GM12865 (cell line): ENCODE data around the gene MAGEB10.

Source experiments
- DNase-seq: peaks from one replicate; pipeline ENCODE4 v3.0.0; 2010; ENCODE audit warnings: low read depth
- H3K4me3 ChIP-seq: 2 replicates; pipeline ENCODE4 v1.5.1; 2011; ENCODE audit warnings: mild to moderate bottlenecking, low read depth, low read length, control low read depth
- CTCF ChIP-seq: IDR thresholded peaks from 2 replicates; pipeline ENCODE4 v1.5.1; 2011; ENCODE audit warnings: low read length, control low read depth, low read depth, inconsistent platforms; ENCODE audit not compliant: insufficient read depth; ENCODE audit errors: missing control alignments

The MAGEB10 gene

GRCh38 chrX:27815209-27815608 is 7.4 kb downstream of the MAGEB10 start:
- no peak for DNase-seq
- H3K4me3 ChIP-seq, result no peak overlapping the region
- no peak for TF ChIP-seq CTCF

- H3K4me3 ChIP-seq, result no peak overlapping the region
- DNase-seq, result no peak
- no peak for TF ChIP-seq CTCF
Observed at GRCh38 chrX:27823812-27824211, 16.0 kb downstream of the MAGEB10 start.

DNA sequence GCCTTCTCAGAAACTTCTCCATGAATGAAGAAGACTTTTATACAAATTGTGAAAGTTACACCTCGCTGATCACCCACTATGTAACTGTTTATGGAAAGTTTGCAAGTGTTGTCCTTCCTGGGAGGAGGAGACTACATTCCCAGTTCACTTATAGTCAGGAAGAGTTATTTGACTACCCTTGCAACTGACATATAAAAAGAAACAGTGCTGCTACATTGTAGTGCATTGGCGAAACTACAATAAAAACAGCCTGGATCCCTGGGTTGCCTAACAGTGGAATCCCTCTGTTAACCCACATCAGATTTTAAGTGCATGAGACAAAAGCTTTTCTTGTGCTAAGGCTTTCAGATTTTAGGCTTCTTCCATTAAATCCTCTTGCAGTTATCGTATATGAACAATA is 30.4 kb downstream of the MAGEB10 start:
- no peak for TF ChIP-seq CTCF
- H3K4me3 ChIP-seq, result no peak overlapping the region
- DNase-seq, result no peak

DNA sequence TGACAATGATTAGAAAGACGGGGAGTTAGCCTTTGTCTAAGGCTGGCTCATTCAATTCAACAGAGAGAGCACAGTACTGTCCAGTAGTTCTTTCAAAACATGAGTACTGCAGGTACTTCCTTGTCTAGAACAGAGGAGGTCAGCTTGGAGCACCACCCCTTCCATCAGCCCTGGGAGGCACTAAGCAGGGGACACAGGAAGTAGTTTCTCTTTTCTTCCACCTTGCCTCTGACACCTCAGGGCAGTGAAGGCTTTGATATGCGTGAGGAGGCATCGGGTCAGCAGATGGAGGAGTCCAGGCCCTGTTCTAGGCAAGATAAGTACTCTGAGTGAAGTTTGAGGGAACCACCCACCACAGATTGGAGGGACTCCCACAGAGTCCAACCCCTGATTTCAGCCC is 33.1 kb downstream of the MAGEB10 start:
- no peak for DNase-seq
- no peak overlapping the region for H3K4me3 ChIP-seq
- TF ChIP-seq CTCF, result no peak

DNA sequence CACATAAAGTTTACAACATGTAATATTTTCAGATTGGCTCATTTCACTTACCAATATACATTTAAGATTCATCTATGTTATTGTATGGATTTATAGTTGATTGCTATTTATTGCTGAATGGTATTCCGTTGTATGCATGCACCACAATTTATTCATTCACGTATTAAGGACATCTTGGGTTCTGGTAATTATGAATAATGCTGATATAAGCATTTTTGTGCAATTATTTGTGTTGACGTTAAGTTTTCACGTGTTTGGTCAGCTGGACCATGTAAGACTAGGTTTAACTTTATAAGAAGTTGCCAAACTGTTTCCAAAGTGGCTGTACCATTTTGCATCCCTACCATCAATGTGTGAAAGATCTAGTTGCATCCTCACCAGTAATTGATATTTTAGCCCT is 35.1 kb downstream of the MAGEB10 start:
- no peak for TF ChIP-seq CTCF
- no peak overlapping the region for H3K4me3 ChIP-seq
- no peak for DNase-seq

DNA sequence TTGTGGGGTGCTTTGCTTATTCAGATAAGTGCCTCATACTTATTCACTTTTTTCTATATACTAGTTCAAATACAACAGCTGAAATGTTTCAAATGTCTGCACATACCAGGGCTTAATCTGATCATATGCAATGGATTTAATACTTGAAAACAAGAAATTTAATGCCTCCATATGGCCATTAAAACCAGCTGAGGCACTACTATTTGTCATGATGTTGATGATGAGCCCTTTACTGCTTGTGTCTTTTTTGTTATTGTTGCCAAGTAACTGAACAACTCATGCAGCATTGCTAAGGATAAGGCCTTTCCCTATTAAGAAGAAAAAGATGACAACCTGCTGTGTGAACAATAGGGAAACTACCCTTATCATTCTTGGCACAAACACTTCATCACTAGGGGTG is 52.5 kb downstream of the MAGEB10 start:
- no peak overlapping the region for H3K4me3 ChIP-seq
- DNase-seq, result no peak
- no peak for TF ChIP-seq CTCF

DNA sequence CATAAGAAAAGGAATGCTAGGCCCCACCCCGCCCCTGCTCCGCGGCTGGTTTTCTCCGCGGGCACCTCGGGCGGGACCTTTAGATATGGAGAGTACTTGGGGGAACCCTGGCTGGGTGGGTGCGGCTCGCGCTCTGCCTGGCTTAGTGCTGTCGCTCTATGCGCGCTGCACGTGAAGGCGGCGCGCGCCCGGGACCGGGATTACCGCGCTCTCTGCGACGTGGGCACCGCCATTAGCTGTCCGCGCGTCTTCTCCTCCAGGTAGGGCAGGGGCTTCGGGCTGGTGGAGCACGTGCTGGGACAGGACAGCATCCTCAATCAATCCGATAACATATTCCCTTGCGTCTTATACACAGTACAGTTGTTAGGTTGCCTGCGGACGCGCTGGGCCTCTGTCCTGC is 56.0 kb downstream of the MAGEB10 start:
- no peak overlapping the region for H3K4me3 ChIP-seq

More for the DNA sequence above, 56.0 kb downstream of the MAGEB10 start:
- no peak for TF ChIP-seq CTCF
- DNase-seq, result no peak
